ENCODE data around the gene SIL1. TPM values are rescaled to one million over a fixed set of nuclear protein-coding genes. Genes with fewer than 3 reads are reported as not detected.
"Not testable (repeated sequence)": the region's sequence is repeated elsewhere in the genome, so short reads cannot be mapped to it uniquely, and the experiment has no call there.

The SIL1 gene
- total RNA-seq, 1 donor from 2014 or later = 35.6 TPM

GRCh38 chr5:139167952-139168720 is 30.0 kb downstream of the SIL1 start:
- intact Hi-C loops (cut with DNase I) = no loop called here

GRCh38 chr5:139167533-139167932 is 30.6 kb downstream of the SIL1 start:
- Histone ChIP-seq H3K27me3 (no peaks in the 10 kb centered on the region), H3K9me3 (no peaks in the 10 kb centered on the region), H3K36me3 (no peaks in the 10 kb centered on the region), H3K27ac (no peak overlapping the region), H3K4me1 (no peaks in the 10 kb centered on the region), H3K4me3 (no peak overlapping the region)
- no peak for DNase-seq (ENCODE audit: extremely low spot score in 2 of 2)
- intact Hi-C loops (cut with DNase I) = no loop called here
- TF ChIP-seq POLR2A (IDR thresholded peaks at IDR 0.05) = no peak
- no peak for TF ChIP-seq POLR2AphosphoS5 (IDR thresholded peaks at IDR 0.05; ENCODE audit: insufficient read depth in 1 of 2, low read depth in 1 of 2)
- no peak for TF ChIP-seq CTCF (IDR thresholded peaks at IDR 0.05)

More at GRCh38 chr5:139167952-139168720, 30.0 kb downstream of the SIL1 start:
- Histone ChIP-seq H3K4me1 (no peaks in the 10 kb centered on the region), H3K27ac (no peak overlapping the region), H3K4me3 (no peak overlapping the region), H3K36me3 (no peaks in the 10 kb centered on the region), H3K9me3 (no peaks in the 10 kb centered on the region), H3K27me3 (no peaks in the 10 kb centered on the region)
- DNase-seq (ENCODE audit: extremely low spot score in 2 of 2) = no peak
- TF ChIP-seq POLR2AphosphoS5 (IDR thresholded peaks at IDR 0.05; ENCODE audit: insufficient read depth in 1 of 2, low read depth in 1 of 2) (no peak), CTCF (IDR thresholded peaks at IDR 0.05) (no peak), POLR2A (IDR thresholded peaks at IDR 0.05) (no peak)

- Histone ChIP-seq H3K4me1 (no peaks in the 10 kb centered on the region), H3K9me3 (no peaks in the 10 kb centered on the region), H3K36me3 (no peaks in the 10 kb centered on the region), H3K27ac (no peak overlapping the region), H3K4me3 (no peak overlapping the region), H3K27me3 (no peaks in the 10 kb centered on the region)
- intact Hi-C loops (cut with DNase I) = no loop called here
- no peak for DNase-seq (ENCODE audit: extremely low spot score in 2 of 2)
- TF ChIP-seq POLR2AphosphoS5 (IDR thresholded peaks at IDR 0.05; ENCODE audit: insufficient read depth in 1 of 2, low read depth in 1 of 2) = no peak
- no peak for TF ChIP-seq POLR2A (IDR thresholded peaks at IDR 0.05)
- no peak for TF ChIP-seq CTCF (IDR thresholded peaks at IDR 0.05)
Observed at GRCh38 chr5:139167063-139167462, 31.1 kb downstream of the SIL1 start.

GRCh38 chr5:139164897-139165296 is 33.3 kb downstream of the SIL1 start:
- H3K27ac ChIP-seq; H3K4me1 ChIP-seq; intact Hi-C loops (cut with DNase I); H3K27me3 ChIP-seq; H3K36me3 ChIP-seq; DNase-seq (ENCODE audit: extremely low spot score in 2 of 2); H3K4me3 ChIP-seq; H3K9me3 ChIP-seq: not testable (repeated sequence)

- Histone ChIP-seq H3K27me3 (no peaks in the 10 kb centered on the region), H3K4me1 (no peaks in the 10 kb centered on the region), H3K4me3 (no peak overlapping the region), H3K27ac (no peak overlapping the region), H3K9me3 (no peaks in the 10 kb centered on the region), H3K36me3 (no peaks in the 10 kb centered on the region)
- intact Hi-C loops (cut with DNase I) = no loop called here
- no peak for TF ChIP-seq CTCF (IDR thresholded peaks at IDR 0.05)
- no peak for TF ChIP-seq POLR2AphosphoS5 (IDR thresholded peaks at IDR 0.05; ENCODE audit: insufficient read depth in 1 of 2, low read depth in 1 of 2)
- TF ChIP-seq POLR2A (IDR thresholded peaks at IDR 0.05) = no peak
- no peak for DNase-seq (ENCODE audit: extremely low spot score in 2 of 2)
Observed at GRCh38 chr5:139164020-139164419, 34.1 kb downstream of the SIL1 start.

All from vagina (tissue), 2 donors.